PFSK-1 (cell line): ENCODE measurements around the gene RTP3.

Experiments used
- FOXP2 ChIP-seq: optimal IDR thresholded peaks from 2 replicates; pipeline ENCODE3; 2011; ENCODE audit warnings: borderline replicate concordance, control low read depth, inconsistent platforms; ENCODE audit not compliant: insufficient read depth; ENCODE audit errors: extremely low read length, extremely low read depth
- POLR2AphosphoS5 ChIP-seq: IDR thresholded peaks from 2 replicates; pipeline ENCODE4 v1.6.1; 2012; ENCODE audit warnings: low read depth, mild to moderate bottlenecking, control low read depth, low read length, moderate library complexity
- TF ChIP-seq, protein P1 (sequence below), 2 experiments: IDR thresholded peaks; 2 replicates each; pipeline versions ENCODE4 v1.6.1 to v1.8.0; 2011 to 2012; ENCODE audit warnings: low read depth in 2 of 2, low read length in 2 of 2, control low read depth in 1 of 2, inconsistent platforms in 1 of 2, mild to moderate bottlenecking in 1 of 2, moderate library complexity in 1 of 2; ENCODE audit not compliant: insufficient read depth in 1 of 2

DNA sequence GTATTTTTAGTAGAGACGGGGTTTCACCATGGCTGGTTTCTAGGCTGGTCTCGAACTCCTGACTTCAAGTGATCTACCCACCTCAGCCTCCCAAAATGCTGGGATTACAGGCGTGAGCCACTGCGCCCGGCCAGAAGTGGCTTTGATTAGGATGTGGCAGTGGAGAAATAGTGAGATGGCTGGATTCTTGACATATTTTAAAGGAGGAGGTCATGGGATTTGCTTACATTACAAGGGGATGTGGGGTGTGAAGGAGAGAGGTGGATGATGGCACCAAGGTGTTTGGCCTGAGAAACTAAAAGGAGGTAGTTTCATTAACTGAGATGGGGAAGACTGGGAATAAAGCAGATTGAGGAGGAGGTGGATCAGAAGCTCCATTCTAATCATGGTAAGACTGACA, 18.1 kb upstream of the RTP3 start:
- TF ChIP-seq POLR2AphosphoS5 (no peak), FOXP2 (no peak)
- TF ChIP-seq, protein P1, sequence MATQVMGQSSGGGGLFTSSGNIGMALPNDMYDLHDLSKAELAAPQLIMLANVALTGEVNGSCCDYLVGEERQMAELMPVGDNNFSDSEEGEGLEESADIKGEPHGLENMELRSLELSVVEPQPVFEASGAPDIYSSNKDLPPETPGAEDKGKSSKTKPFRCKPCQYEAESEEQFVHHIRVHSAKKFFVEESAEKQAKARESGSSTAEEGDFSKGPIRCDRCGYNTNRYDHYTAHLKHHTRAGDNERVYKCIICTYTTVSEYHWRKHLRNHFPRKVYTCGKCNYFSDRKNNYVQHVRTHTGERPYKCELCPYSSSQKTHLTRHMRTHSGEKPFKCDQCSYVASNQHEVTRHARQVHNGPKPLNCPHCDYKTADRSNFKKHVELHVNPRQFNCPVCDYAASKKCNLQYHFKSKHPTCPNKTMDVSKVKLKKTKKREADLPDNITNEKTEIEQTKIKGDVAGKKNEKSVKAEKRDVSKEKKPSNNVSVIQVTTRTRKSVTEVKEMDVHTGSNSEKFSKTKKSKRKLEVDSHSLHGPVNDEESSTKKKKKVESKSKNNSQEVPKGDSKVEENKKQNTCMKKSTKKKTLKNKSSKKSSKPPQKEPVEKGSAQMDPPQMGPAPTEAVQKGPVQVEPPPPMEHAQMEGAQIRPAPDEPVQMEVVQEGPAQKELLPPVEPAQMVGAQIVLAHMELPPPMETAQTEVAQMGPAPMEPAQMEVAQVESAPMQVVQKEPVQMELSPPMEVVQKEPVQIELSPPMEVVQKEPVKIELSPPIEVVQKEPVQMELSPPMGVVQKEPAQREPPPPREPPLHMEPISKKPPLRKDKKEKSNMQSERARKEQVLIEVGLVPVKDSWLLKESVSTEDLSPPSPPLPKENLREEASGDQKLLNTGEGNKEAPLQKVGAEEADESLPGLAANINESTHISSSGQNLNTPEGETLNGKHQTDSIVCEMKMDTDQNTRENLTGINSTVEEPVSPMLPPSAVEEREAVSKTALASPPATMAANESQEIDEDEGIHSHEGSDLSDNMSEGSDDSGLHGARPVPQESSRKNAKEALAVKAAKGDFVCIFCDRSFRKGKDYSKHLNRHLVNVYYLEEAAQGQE (IDR thresholded peaks at IDR 0.05; ENCODE audit: insufficient read depth in 1 of 2, low read depth in 2 of 2, low read length in 2 of 2) = no peak
